ENCODE data around the gene BRCA2. TPM values are rescaled to one million over a fixed set of nuclear protein-coding genes. Genes with fewer than 3 reads are reported as not detected.

Gene BRCA2
- total and polyA plus RNA-seq, 9 of the 15 experiments (the other 6 are each of a cell fraction or from before 2014, with no cell fraction given): 4.1 to 17.3 (median 5.8) TPM

DNA sequence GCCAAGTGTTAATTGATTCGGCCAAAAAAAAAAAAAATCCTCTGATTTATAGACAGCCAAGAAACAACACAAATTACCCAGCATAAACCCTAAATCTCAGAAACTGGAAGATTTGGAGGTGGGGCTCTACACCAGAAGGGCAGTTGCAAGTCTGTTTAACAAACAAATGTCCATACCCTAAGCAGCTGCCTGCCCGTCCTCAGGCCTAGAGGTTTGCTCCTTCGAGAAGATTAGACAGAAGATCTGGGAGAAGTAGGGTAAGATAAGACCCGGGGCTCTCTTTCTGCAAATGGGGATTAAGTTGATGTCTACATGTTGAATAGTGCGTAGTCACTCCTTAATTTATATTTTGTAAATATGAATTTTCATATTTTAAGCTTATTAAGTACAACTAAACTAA, 116.1 kb downstream of the BRCA2 start:
- H3K27me3 ChIP-seq (ENCODE audit: control insufficient read depth in 2 of 2, insufficient read depth in 2 of 2, low read length in 2 of 2): no peaks in the 10 kb centered on the region
- no peaks in the 10 kb centered on the region for H3K36me3 ChIP-seq (ENCODE audit: control insufficient read depth, insufficient read depth, low read length)
- ChIA-PET CTCF (ENCODE audit: low intra/inter-chr PET ratio) (no interaction called here), POLR2A (no interaction called here)
- no peaks in the 10 kb centered on the region for H4K20me1 ChIP-seq (replicated peaks; ENCODE audit: control insufficient read depth, insufficient read depth, low read length)
- H3K4me2 ChIP-seq (ENCODE audit: insufficient read depth, low read length): no peak overlapping the region
- H3K4me3 ChIP-seq: no peak overlapping the region
- DNase-seq (ENCODE audit: extremely low read depth in 1 of 4, low spot score in 3 of 4) (no peak), FAIRE-seq (no peak), ATAC-seq (0 out of 3 replicates have a peak, but pooled peaks have one; percentile 21)
- no peaks in the 10 kb centered on the region for H3K79me2 ChIP-seq (ENCODE audit: control insufficient read depth, insufficient read depth, low read length)
- no peak overlapping the region for H3K27ac ChIP-seq (ENCODE audit: extremely low read depth, low read depth, low read length)
- intact Hi-C loops (cut with micrococcal nuclease): no loop called here
- no peaks in the 10 kb centered on the region; the same call in 1 of the 2 replicates for H3K9me3 ChIP-seq (replicated peaks; ENCODE audit: control insufficient read depth, insufficient read depth, low read depth, low read length)
- no TSS peak for BruUV-seq (replicated peaks)
- in situ Hi-C loops (cut with MboI): no loop called here
- 25% methylated on average over 3 of the region's 5 CpGs for WGBS (ENCODE audit: insufficient coverage, low coverage, missing lambda C conversion rate)
- H2AFZ ChIP-seq (ENCODE audit: low read depth, low read length): no peak overlapping the region
- no peaks in the 10 kb centered on the region for H3K4me1 ChIP-seq (replicated peaks in 1 of 2; ENCODE audit: control insufficient read depth in 2 of 2, insufficient read depth in 2 of 2, low read length in 2 of 2)
- H3K9ac ChIP-seq (ENCODE audit: insufficient read depth in 1 of 2, low read depth in 2 of 2, low read length in 2 of 2): no peak overlapping the region
- TF ChIP-seq ZNF77 (CRISPR knock-in tag; IDR thresholded peaks at IDR 0.05) (no peak), NFE2L1 (tag; IDR thresholded peaks at IDR 0.05; ENCODE audit: borderline replicate concordance, low read depth) (no peak), ZFP30 (CRISPR knock-in tag; IDR thresholded peaks at IDR 0.05; ENCODE audit: borderline replicate concordance) (no peak), HOXB6 (CRISPR knock-in tag; IDR thresholded peaks at IDR 0.05; ENCODE audit: borderline replicate concordance) (no peak), SAP30 (IDR thresholded peaks at IDR 0.05; ENCODE audit: borderline replicate concordance, insufficient read depth, low read depth, low read length, poor library complexity, severe bottlenecking) (no peak), ZNF146 (CRISPR knock-in tag; IDR thresholded peaks at IDR 0.05; ENCODE audit: unreplicated experiment) (no peak)
- TF ChIP-seq, protein P1, sequence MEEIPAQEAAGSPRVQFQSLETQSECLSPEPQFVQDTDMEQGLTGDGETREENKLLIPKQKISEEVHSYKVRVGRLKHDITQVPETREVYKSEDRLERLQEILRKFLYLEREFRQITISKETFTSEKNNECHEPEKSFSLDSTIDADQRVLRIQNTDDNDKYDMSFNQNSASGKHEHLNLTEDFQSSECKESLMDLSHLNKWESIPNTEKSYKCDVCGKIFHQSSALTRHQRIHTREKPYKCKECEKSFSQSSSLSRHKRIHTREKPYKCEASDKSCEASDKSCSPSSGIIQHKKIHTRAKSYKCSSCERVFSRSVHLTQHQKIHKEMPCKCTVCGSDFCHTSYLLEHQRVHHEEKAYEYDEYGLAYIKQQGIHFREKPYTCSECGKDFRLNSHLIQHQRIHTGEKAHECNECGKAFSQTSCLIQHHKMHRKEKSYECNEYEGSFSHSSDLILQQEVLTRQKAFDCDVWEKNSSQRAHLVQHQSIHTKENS (CRISPR knock-in tag; IDR thresholded peaks at IDR 0.05): no peak
- TF ChIP-seq, protein P2, sequence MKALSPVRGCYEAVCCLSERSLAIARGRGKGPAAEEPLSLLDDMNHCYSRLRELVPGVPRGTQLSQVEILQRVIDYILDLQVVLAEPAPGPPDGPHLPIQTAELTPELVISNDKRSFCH (CRISPR knock-in tag; IDR thresholded peaks at IDR 0.05): no peak
- TF ChIP-seq, protein P2 (tag; IDR thresholded peaks at IDR 0.05): no peak
- no peaks in the 10 kb centered on the region for H3K9me1 ChIP-seq (ENCODE audit: control insufficient read depth, insufficient read depth, low read length)
